ENCODE data around the gene SLC38A2. TPM values are rescaled to one million over a fixed set of nuclear protein-coding genes. Genes with fewer than 3 reads are reported as not detected.
"Not testable (repeated sequence)": the region's sequence is repeated elsewhere in the genome, so short reads cannot be mapped to it uniquely, and the experiment has no call there.

SLC38A2 gene
- total and polyA plus RNA-seq, 2 experiments from 2014 or later: 78.3 to 201 TPM

DNA sequence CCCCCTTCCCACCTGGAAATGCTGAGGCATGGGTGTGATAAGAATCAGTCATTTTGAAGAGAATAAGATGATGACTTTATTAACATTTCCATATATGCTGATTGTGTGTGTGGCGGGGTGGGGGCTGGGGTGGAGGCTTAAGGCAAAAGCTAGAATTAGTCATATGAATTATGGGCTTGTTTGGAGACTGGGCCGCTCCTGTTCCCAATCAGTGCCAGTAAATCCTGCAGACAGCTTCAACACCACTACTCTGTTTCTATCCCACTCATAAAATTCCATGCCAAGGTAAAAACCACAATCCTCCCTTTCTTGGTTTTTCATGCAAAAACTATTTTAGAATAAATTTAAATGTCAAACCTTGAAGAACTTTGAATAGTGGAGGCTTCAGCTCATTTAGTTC is 29.9 kb upstream of the SLC38A2 start:
- H3K4me3 ChIP-seq: no peak overlapping the region
- H3K27ac ChIP-seq: no peak overlapping the region
- DNase-seq (ENCODE audit: low read depth in 1 of 2, low spot score in 1 of 2): peak in 1 of 2 donors; percentile 88
- H3K4me1 ChIP-seq (ENCODE audit: low read depth): peaks cover 14% of the 10 kb centered on the region
- H3K9me3 ChIP-seq (ENCODE audit: low read depth): no peaks in the 10 kb centered on the region
- H3K36me3 ChIP-seq: no peaks in the 10 kb centered on the region
- H3K27me3 ChIP-seq: no peaks in the 10 kb centered on the region
- no peak for TF ChIP-seq CTCF (IDR thresholded peaks at IDR 0.05; ENCODE audit: low read depth, low read length)

- peak; percentile 36 for TF ChIP-seq CTCF (IDR thresholded peaks at IDR 0.05; ENCODE audit: low read depth, low read length)
- Histone ChIP-seq H3K4me1 (ENCODE audit: low read depth) (peaks cover 12% of the 10 kb centered on the region), H3K27ac (no peak overlapping the region), H3K4me3 (no peak overlapping the region), H3K36me3 (no peaks in the 10 kb centered on the region), H3K9me3 (ENCODE audit: low read depth) (no peaks in the 10 kb centered on the region), H3K27me3 (no peaks in the 10 kb centered on the region)
- DNase-seq (ENCODE audit: low read depth in 1 of 2, low spot score in 1 of 2): peak; percentile 17 to 77
These were observed 29.1 kb upstream of the SLC38A2 start for GRCh38 chr12:46401662-46402061.

DNA sequence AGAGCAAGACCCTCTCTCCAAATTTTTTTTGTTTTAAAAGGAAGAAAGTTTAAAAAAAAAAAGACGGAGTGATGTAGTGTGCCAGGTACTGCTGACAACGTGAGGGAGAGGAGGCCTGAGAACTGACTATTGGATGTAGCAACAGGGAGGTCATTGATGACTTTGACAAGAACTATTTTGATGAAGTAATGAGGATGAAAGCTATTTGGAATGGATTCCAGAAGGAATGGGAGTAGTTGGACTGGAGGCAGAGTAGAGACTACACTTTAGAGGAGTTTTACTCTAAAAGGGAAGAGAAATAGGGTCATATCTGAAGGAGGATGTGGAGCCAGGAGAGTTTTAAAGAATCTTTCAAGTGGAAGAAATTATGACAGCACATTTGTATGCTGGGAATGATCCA is 27.8 kb upstream of the SLC38A2 start:
- no peak for TF ChIP-seq CTCF (IDR thresholded peaks at IDR 0.05; ENCODE audit: low read depth, low read length)
- DNase-seq (ENCODE audit: low read depth in 1 of 2, low spot score in 1 of 2): no peak
- no peak overlapping the region for H3K27ac ChIP-seq

GRCh38 chr12:46399461-46400248 is 27.1 kb upstream of the SLC38A2 start:
- not testable (repeated sequence) for DNase-seq (ENCODE audit: low read depth in 1 of 2, low spot score in 1 of 2); H3K36me3 ChIP-seq; H3K4me1 ChIP-seq (ENCODE audit: low read depth); H3K27ac ChIP-seq; H3K4me3 ChIP-seq; H3K27me3 ChIP-seq; H3K9me3 ChIP-seq (ENCODE audit: low read depth)

More for the DNA sequence above, 27.8 kb upstream of the SLC38A2 start:
- H3K9me3 ChIP-seq (ENCODE audit: low read depth): no peaks in the 10 kb centered on the region
- H3K4me3 ChIP-seq: no peak overlapping the region
- H3K27me3 ChIP-seq: no peaks in the 10 kb centered on the region
- H3K4me1 ChIP-seq (ENCODE audit: low read depth): peaks cover 8% of the 10 kb centered on the region
- no peaks in the 10 kb centered on the region for H3K36me3 ChIP-seq

DNA sequence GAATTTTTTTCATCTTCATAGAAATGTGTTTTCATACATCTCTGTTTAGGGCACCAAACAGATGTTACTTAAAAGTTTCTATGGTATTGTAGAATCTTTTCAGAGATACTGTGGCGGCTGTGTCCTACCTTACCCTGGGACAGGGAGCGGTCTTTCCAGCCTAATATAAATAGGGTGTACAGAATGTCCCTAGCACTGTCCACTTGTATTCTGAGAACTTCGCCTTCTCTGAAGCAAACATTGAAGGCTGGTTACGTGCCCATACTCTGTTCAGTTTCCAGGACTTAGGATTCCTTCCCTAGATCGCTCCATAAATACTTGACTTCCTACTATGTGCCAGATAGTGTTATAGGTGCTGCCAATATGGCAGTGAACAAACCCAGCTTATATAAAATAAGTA is 24.3 kb upstream of the SLC38A2 start:
- no peak for TF ChIP-seq CTCF (IDR thresholded peaks at IDR 0.05; ENCODE audit: low read depth, low read length)
- Histone ChIP-seq H3K27me3 (no peaks in the 10 kb centered on the region), H3K9me3 (ENCODE audit: low read depth) (no peaks in the 10 kb centered on the region), H3K36me3 (no peaks in the 10 kb centered on the region), H3K4me3 (no peak overlapping the region), H3K27ac (no peak overlapping the region), H3K4me1 (ENCODE audit: low read depth) (peaks cover under 1% of the 10 kb centered on the region)
- DNase-seq (ENCODE audit: low read depth in 1 of 2, low spot score in 1 of 2): no peak

DNA sequence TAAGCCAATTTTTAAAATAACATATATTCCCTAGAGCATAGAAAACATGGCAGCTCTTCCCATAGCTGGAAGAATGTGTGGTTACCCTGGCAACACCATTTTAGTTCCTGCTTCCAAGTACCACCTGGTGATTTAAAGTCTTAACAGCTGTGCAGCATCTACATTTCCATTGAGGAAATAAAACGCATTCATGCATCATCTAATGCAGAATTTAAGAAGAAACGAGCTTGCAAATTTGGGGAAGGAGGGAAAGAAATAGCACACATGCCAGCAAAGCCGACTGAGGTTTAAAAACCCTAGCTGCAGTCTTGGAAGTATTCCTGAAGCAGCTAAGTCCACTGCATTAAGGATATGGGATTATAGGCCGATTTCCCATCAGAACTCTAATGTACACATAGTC is 22.8 kb upstream of the SLC38A2 start:
- Histone ChIP-seq H3K9me3 (ENCODE audit: low read depth) (no peaks in the 10 kb centered on the region), H3K36me3 (no peaks in the 10 kb centered on the region), H3K4me3 (no peak overlapping the region), H3K27me3 (no peaks in the 10 kb centered on the region), H3K4me1 (ENCODE audit: low read depth) (peaks cover 6% of the 10 kb centered on the region), H3K27ac (no peak overlapping the region)
- DNase-seq (ENCODE audit: low read depth in 1 of 2, low spot score in 1 of 2): no peak
- no peak for TF ChIP-seq CTCF (IDR thresholded peaks at IDR 0.05; ENCODE audit: low read depth, low read length)

Measured in cardiac muscle cell (in vitro differentiated cells and primary cell).